ENCODE results near the gene SLC38A8.
A peak's percentile ranks its signal among the peaks of the same experiment; 100 is the strongest.

Gene SLC38A8

GRCh38 chr16:84065536-84066132 lies 23.0 kb upstream of the SLC38A8 start:
- in situ Hi-C loops (cut with MboI; ENCODE audit: low pct_unique_long_range_greater_than_20kb, low sequenced_read_pairs, unreplicated experiment), result loop anchor here (25.0 kb wide), 1 partner anchor 103 kb away; the partner anchor contains the start of genes NECAB2 and OSGIN1
- TF ChIP-seq, protein P1, sequence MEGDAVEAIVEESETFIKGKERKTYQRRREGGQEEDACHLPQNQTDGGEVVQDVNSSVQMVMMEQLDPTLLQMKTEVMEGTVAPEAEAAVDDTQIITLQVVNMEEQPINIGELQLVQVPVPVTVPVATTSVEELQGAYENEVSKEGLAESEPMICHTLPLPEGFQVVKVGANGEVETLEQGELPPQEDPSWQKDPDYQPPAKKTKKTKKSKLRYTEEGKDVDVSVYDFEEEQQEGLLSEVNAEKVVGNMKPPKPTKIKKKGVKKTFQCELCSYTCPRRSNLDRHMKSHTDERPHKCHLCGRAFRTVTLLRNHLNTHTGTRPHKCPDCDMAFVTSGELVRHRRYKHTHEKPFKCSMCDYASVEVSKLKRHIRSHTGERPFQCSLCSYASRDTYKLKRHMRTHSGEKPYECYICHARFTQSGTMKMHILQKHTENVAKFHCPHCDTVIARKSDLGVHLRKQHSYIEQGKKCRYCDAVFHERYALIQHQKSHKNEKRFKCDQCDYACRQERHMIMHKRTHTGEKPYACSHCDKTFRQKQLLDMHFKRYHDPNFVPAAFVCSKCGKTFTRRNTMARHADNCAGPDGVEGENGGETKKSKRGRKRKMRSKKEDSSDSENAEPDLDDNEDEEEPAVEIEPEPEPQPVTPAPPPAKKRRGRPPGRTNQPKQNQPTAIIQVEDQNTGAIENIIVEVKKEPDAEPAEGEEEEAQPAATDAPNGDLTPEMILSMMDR (IDR thresholded peaks at IDR 0.05; ENCODE audit: extremely low read depth, insufficient read depth, missing control alignments), result peak; percentile 68
- DNase-seq (ENCODE audit: low spot score), result no peak

DNA sequence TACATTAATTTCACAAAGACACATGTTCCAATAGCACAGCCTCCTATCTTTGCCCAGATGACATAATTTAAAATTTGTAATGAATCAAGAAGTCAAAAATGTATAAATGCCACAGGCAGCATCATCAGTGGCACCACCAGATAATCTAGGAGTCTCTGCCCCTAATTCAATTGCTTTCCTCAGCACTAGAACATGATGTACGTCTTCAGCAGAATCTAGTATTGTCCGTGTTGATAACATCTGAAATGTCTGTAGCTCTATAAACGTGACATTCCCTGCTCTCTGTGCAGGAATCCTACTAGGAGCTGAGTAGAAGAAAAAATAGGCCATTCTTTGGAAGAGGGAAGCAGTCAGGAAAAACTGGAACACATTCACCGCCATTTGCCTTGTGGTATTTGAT lies 21.4 kb upstream of the SLC38A8 start:
- TF ChIP-seq, protein P1 (IDR thresholded peaks at IDR 0.05; ENCODE audit: extremely low read depth, insufficient read depth, missing control alignments), result no peak
- in situ Hi-C loops (cut with MboI; ENCODE audit: low pct_unique_long_range_greater_than_20kb, low sequenced_read_pairs, unreplicated experiment), result loop anchor here (25.0 kb wide), 1 partner anchor 102 kb away; the partner anchor contains the start of genes NECAB2 and OSGIN1
- DNase-seq (ENCODE audit: low spot score), result no peak

DNA sequence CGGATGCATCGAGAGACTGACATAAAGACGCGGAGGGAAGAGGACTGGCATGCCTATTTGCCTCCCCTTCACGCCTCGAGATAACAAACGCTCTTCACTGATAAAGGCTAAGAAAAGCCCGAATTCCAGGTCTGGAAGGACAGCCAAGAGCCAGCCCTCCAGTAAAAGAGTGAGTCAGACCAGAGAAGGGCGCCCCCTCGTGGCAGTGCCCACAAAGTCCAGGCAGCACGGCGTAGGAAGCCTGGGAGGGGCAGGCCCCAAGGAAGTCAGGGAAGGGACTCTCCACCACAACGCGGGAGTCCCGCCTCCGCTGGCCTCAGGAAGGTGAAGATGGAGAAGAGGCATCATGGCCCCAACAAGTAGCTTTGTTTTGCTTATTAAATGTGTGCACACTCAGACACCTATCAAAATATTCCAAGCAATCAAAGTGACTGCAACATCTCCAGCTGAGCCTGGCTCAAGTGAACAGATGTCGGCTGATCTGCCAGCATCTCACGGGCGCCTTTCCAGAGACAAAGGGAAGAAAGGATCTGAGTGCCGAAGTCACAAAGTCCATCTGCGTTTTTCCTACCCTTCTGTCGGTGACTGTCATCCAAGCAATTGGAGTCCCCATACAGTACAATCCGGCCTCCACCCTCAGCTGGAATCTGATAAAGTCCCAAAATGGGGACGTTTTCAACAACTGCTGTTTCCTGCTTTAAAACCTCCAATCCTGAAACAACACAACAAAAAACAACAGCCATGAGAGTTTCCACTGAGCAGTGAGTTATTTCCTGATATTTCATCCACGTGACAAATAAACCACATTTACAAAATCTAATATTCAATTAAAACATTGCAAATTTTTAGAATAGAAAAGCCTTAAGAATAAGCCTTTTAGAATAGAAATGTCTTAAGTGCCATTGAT lies 20.4 kb upstream of the SLC38A8 start:
- peak; percentile 72 for DNase-seq (ENCODE audit: low spot score)

GRCh38 chr16:84061236-84061819 lies 18.7 kb upstream of the SLC38A8 start:
- in situ Hi-C loops (cut with MboI; ENCODE audit: low pct_unique_long_range_greater_than_20kb, low sequenced_read_pairs, unreplicated experiment), result loop anchor here (25.0 kb wide), 1 partner anchor 99 kb away; the partner anchor contains the start of genes NECAB2 and OSGIN1
- TF ChIP-seq, protein P1 (IDR thresholded peaks at IDR 0.05; ENCODE audit: extremely low read depth, insufficient read depth, missing control alignments), result no peak
- no peak for DNase-seq (ENCODE audit: low spot score)

More for the DNA sequence above, 20.4 kb upstream of the SLC38A8 start:
- TF ChIP-seq, protein P1 (IDR thresholded peaks at IDR 0.05; ENCODE audit: extremely low read depth, insufficient read depth, missing control alignments), result peak; percentile 79
- in situ Hi-C loops (cut with MboI; ENCODE audit: low pct_unique_long_range_greater_than_20kb, low sequenced_read_pairs, unreplicated experiment), result loop anchor here (25.0 kb wide), 1 partner anchor 101 kb away; the partner anchor contains the start of genes NECAB2 and OSGIN1

DNA sequence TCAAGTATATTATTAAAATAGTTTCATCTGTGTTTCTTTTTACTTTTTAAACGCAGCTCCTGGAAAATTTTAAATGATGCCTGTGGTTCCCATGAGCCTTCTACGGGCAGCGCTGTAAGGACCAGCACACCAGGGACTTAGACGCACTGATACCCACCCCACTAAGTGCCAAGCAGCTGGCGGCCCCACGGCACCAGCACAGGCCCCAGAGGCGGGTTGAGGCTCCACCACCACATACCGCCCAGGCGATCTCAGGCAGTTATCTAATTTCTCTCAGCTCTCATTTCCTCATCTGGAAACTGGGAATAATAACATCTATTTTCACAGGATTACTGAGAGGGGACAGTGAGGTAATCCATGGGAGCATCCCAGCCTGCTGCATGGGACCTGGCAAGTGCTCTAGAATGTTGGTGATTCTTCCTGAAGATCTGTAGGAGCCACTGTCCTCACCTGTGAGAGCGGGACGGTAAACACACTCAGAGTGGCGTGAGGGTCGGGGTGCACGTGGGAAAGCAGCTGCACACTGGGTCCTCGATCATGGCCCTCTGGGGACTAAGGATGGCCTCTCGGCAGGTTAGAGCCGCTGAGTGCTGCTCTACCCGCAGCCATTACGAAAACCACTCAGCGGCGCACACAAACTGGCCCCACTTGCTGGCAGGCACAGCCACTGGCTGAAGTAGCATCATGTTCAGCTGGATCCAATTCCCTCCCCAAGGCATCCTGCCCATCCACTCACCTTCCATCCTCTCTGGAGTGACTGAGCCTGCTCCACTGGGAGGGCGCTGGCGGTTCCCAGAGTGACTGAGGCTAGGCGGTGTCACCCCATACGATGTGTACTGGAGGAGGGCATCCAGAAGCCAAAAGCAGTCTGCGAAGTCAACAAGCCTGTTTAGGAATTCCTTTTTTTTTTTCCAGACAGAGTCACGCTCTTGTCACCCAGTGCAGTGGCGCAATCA lies 17.6 kb upstream of the SLC38A8 start:
- in situ Hi-C loops (cut with MboI; ENCODE audit: low pct_unique_long_range_greater_than_20kb, low sequenced_read_pairs, unreplicated experiment), result loop anchor here (25.0 kb wide), 1 partner anchor 98 kb away; the partner anchor contains the start of genes NECAB2 and OSGIN1
- no peak for DNase-seq (ENCODE audit: low spot score)
- TF ChIP-seq, protein P1 (IDR thresholded peaks at IDR 0.05; ENCODE audit: extremely low read depth, insufficient read depth, missing control alignments), result no peak

Data from GM13977 (cell line).